Skeletal muscle tissue (tissue), 4 donors: ENCODE results near the gene CA7. TPM values are rescaled to one million over a fixed set of nuclear protein-coding genes. Genes with fewer than 3 reads are reported as not detected.
"Not testable (repeated sequence)": the region's sequence is repeated elsewhere in the genome, so short reads cannot be mapped to it uniquely, and the experiment has no call there.

Experiments used
- H3K27ac ChIP-seq: one replicate; pipeline ENCODE4 v1.7.0; 2013; ENCODE audit warnings: mild to moderate bottlenecking, low read depth, low read length, inconsistent platforms
- H3K27me3 ChIP-seq, 3 donors: one replicate each; pipeline ENCODE4 v1.7.0; 2013; ENCODE audit warnings: low read length in 3 of 3; ENCODE audit not compliant: control insufficient read depth in 3 of 3, insufficient read depth in 3 of 3
- H3K36me3 ChIP-seq, 3 donors: one replicate each; pipeline ENCODE4 v1.7.0; 2013; ENCODE audit warnings: low read length in 3 of 3; ENCODE audit not compliant: control insufficient read depth in 3 of 3, insufficient read depth in 3 of 3
- H3K4me1 ChIP-seq, 3 donors: one replicate each; pipeline ENCODE4 v1.7.0; 2013; ENCODE audit warnings: low read length in 3 of 3, mild to moderate bottlenecking in 3 of 3; ENCODE audit not compliant: control insufficient read depth in 3 of 3, insufficient read depth in 3 of 3
- H3K4me3 ChIP-seq, 3 donors: one replicate each; pipeline ENCODE4 v1.7.0; 2013; ENCODE audit warnings: low read length in 3 of 3
- H3K9ac ChIP-seq, 3 donors: one replicate each; pipeline ENCODE4 v1.7.0; 2013; ENCODE audit warnings: low read length in 3 of 3, mild to moderate bottlenecking in 3 of 3, moderate library complexity in 2 of 3, low read depth in 1 of 3
- H3K9me3 ChIP-seq, 3 donors: one replicate each; pipeline ENCODE4 v1.7.0; 2013; ENCODE audit warnings: low read length in 3 of 3; ENCODE audit not compliant: control insufficient read depth in 3 of 3
- total RNA-seq: library from RNA; depleted of rRNA; stranded (reverse); fragments of >200 nt; gene quantifications from one replicate; pipeline ENCODE4 v1.2.3, GENCODE V29; 2014
- donor health status: Osteomylitis.

CA7 gene
- total RNA-seq, 1 donor from 2014 or later: not detected

GRCh38 chr16:66871363-66871762, 27.1 kb downstream of the CA7 start:
- H3K9ac ChIP-seq, H3K36me3 ChIP-seq, H3K4me3 ChIP-seq, H3K27ac ChIP-seq, H3K27me3 ChIP-seq, H3K9me3 ChIP-seq: not testable (repeated sequence)
- H3K4me1 ChIP-seq: peaks cover 5 to 10% (median 5%) of the 10 kb centered on the region in 3 donors

- no peaks in the 10 kb centered on the region for H3K9me3 ChIP-seq
- H3K27ac ChIP-seq: no peak overlapping the region
- H3K27me3 ChIP-seq: no peaks in the 10 kb centered on the region
- H3K36me3 ChIP-seq: no peaks in the 10 kb centered on the region
- H3K4me3 ChIP-seq: no peak overlapping the region
- H3K4me1 ChIP-seq: peaks cover 5 to 10% (median 5%) of the 10 kb centered on the region in 3 donors
- no peak overlapping the region for H3K9ac ChIP-seq
Observed at GRCh38 chr16:66871840-66872239, 27.6 kb downstream of the CA7 start.

GRCh38 chr16:66872559-66872942, 28.3 kb downstream of the CA7 start:
- Histone ChIP-seq H3K27me3 (no peaks in the 10 kb centered on the region), H3K4me1 (peaks cover 5 to 10% (median 5%) of the 10 kb centered on the region in 3 donors), H3K9me3 (no peaks in the 10 kb centered on the region), H3K36me3 (no peaks in the 10 kb centered on the region), H3K4me3 (peak overlapping the region; percentile 57 to 74 (median 71)), H3K9ac (peak overlapping the region; percentile 50 to 79 (median 71)), H3K27ac (no peak overlapping the region)

GRCh38 chr16:66872943-66873684, 28.9 kb downstream of the CA7 start:
- Histone ChIP-seq H3K9me3 (no peaks in the 10 kb centered on the region), H3K4me3 (peak overlapping the region; percentile 57 to 74 (median 71)), H3K27me3 (no peaks in the 10 kb centered on the region), H3K27ac (no peak overlapping the region), H3K9ac (peak overlapping the region; percentile 56 to 79 (median 74)), H3K4me1 (peaks cover 5 to 10% (median 5%) of the 10 kb centered on the region in 3 donors), H3K36me3 (no peaks in the 10 kb centered on the region)

- H3K9ac ChIP-seq: no peak overlapping the region
- H3K27ac ChIP-seq: no peak overlapping the region
- no peaks in the 10 kb centered on the region for H3K36me3 ChIP-seq
- H3K27me3 ChIP-seq: no peaks in the 10 kb centered on the region
- H3K4me3 ChIP-seq: no peak overlapping the region
- no peaks in the 10 kb centered on the region for H3K9me3 ChIP-seq
- peaks cover 5 to 10% (median 5%) of the 10 kb centered on the region in 3 donors for H3K4me1 ChIP-seq
Observed at GRCh38 chr16:66873685-66874055, 29.5 kb downstream of the CA7 start.

- H3K27me3 ChIP-seq: no peaks in the 10 kb centered on the region
- H3K4me3 ChIP-seq: no peak overlapping the region
- H3K36me3 ChIP-seq: no peaks in the 10 kb centered on the region
- peaks cover 5 to 10% (median 5%) of the 10 kb centered on the region in 3 donors for H3K4me1 ChIP-seq
- H3K9me3 ChIP-seq: no peaks in the 10 kb centered on the region
- no peak overlapping the region for H3K27ac ChIP-seq
- no peak overlapping the region for H3K9ac ChIP-seq
Observed at GRCh38 chr16:66874079-66874775, 30.0 kb downstream of the CA7 start.

- Histone ChIP-seq H3K27ac (no peak overlapping the region), H3K4me3 (no peak overlapping the region), H3K36me3 (no peaks in the 10 kb centered on the region), H3K9me3 (no peaks in the 10 kb centered on the region), H3K9ac (no peak overlapping the region), H3K27me3 (no peaks in the 10 kb centered on the region), H3K4me1 (peaks cover 4 to 22% (median 15%) of the 10 kb centered on the region in 3 donors)
Observed at GRCh38 chr16:66878067-66878466, 33.9 kb downstream of the CA7 start.

- Histone ChIP-seq H3K9me3 (no peaks in the 10 kb centered on the region), H3K36me3 (peaks cover 11 to 13% (median 12%) of the 10 kb centered on the region in 3 donors), H3K27ac (peak within 1 kb of the TSS; percentile 41), H3K9ac (peak within 1 kb of the TSS; percentile 83 to 92 (median 89)), H3K4me1 (peaks cover 4 to 18% (median 13%) of the 10 kb centered on the region in 3 donors), H3K4me3 (peak within 1 kb of the TSS; percentile 86 to 96 (median 95)), H3K27me3 (no peaks in the 10 kb centered on the region)
Observed at GRCh38 chr16:66880288-66881013, 36.2 kb downstream of the CA7 start, which contains the start of gene PDP2. Gene PDP2 (plus strand): TSS chr16:66880515. CDS start chr16:66884285, 3,770 bp downstream.

GRCh38 chr16:66881014-66881417, 36.8 kb downstream of the CA7 start:
- Histone ChIP-seq H3K27ac (peak overlapping the region; percentile 41), H3K9me3 (no peaks in the 10 kb centered on the region), H3K36me3 (peaks cover 13 to 16% (median 14%) of the 10 kb centered on the region in 3 donors)

More at GRCh38 chr16:66881014-66881417, 36.8 kb downstream of the CA7 start:
- peaks cover 4 to 18% (median 13%) of the 10 kb centered on the region in 3 donors for H3K4me1 ChIP-seq
- no peaks in the 10 kb centered on the region for H3K27me3 ChIP-seq
- H3K4me3 ChIP-seq: peak overlapping the region; percentile 86 to 96 (median 95)
- H3K9ac ChIP-seq: peak overlapping the region; percentile 83 to 92 (median 89)
